Measurements from ENCODE around the gene KRTAP5-7.
"Not testable (repeated sequence)": the region's sequence is repeated elsewhere in the genome, so short reads cannot be mapped to it uniquely, and the experiment has no call there.

Gene KRTAP5-7

GRCh38 chr11:71496421-71496820 is 30.6 kb upstream of the KRTAP5-7 start:
- no peak for DNase-seq

- no peak for DNase-seq
Measured at GRCh38 chr11:71498091-71498490, 29.0 kb upstream of the KRTAP5-7 start.

GRCh38 chr11:71499125-71499524 is 27.9 kb upstream of the KRTAP5-7 start:
- DNase-seq = no peak

GRCh38 chr11:71499546-71499945 is 27.5 kb upstream of the KRTAP5-7 start:
- no peak for DNase-seq

- no peak for DNase-seq
Measured at GRCh38 chr11:71500601-71501021, 26.5 kb upstream of the KRTAP5-7 start.

- DNase-seq = no peak
Measured at GRCh38 chr11:71501071-71501985, 25.7 kb upstream of the KRTAP5-7 start.

- no peak for DNase-seq
Measured at GRCh38 chr11:71502026-71502425, 25.0 kb upstream of the KRTAP5-7 start.

- DNase-seq = no peak
Measured at GRCh38 chr11:71502871-71503435, 24.1 kb upstream of the KRTAP5-7 start.

- peak; percentile 13 for DNase-seq
Measured at GRCh38 chr11:71504531-71504930, 22.5 kb upstream of the KRTAP5-7 start.

- no peak for DNase-seq
Measured at GRCh38 chr11:71505001-71505400, 22.1 kb upstream of the KRTAP5-7 start.

- no peak for DNase-seq
Measured at GRCh38 chr11:71505781-71506180, 21.3 kb upstream of the KRTAP5-7 start.

GRCh38 chr11:71507102-71507501 is 20.0 kb upstream of the KRTAP5-7 start:
- no peak for DNase-seq

GRCh38 chr11:71518506-71519471 is 8.3 kb upstream of the KRTAP5-7 start:
- no peak for DNase-seq

GRCh38 chr11:71519546-71519945 is 7.5 kb upstream of the KRTAP5-7 start:
- no peak for DNase-seq

- no peak for DNase-seq
Measured at GRCh38 chr11:71525188-71525937, 1.7 kb upstream of the KRTAP5-7 start.

GRCh38 chr11:71525938-71526495 is 1.1 kb upstream of the KRTAP5-7 start:
- no peak for DNase-seq

GRCh38 chr11:71527576-71528210 is 626 bp downstream of the KRTAP5-7 start:
- DNase-seq = no peak

GRCh38 chr11:71530602-71531001 is 3.5 kb downstream of the KRTAP5-7 start:
- DNase-seq = peak; percentile 34

GRCh38 chr11:71532036-71532610 is 5.1 kb downstream of the KRTAP5-7 start:
- DNase-seq = no peak

GRCh38 chr11:71534711-71535608 is 7.9 kb downstream of the KRTAP5-7 start:
- not testable (repeated sequence) for DNase-seq
